HCT116 (cell line): ENCODE measurements around the gene MYL5.

Experiments used
- EGR1 ChIP-seq: IDR thresholded peaks from 2 replicates; pipeline ENCODE4 v1.6.1; 2012; ENCODE audit warnings: low read depth
- EZH2 ChIP-seq: fragments of 200-600 bp; sonication (generic); IDR thresholded peaks from 2 replicates; pipeline ENCODE4 v1.6.1; 2017; ENCODE audit warnings: antibody characterized with exemption, mixed run types
- EZH2phosphoT487 ChIP-seq: fragments of 200-600 bp; IDR thresholded peaks from 2 replicates; pipeline ENCODE4 v1.6.1; 2018; ENCODE audit warnings: antibody characterized with exemption, borderline replicate concordance
- JUND ChIP-seq: IDR thresholded peaks from 2 replicates; pipeline ENCODE4 v1.6.1; 2012
- POLR2A ChIP-seq: IDR thresholded peaks from 2 replicates; pipeline ENCODE4 v1.7.0; 2011; ENCODE audit warnings: borderline replicate concordance; ENCODE audit not compliant: insufficient read depth, insufficient read length; ENCODE audit errors: extremely low read depth
- RAD21 ChIP-seq: IDR thresholded peaks from 2 replicates; pipeline ENCODE4 v1.6.1; 2012; ENCODE audit warnings: low read depth, mild to moderate bottlenecking
- SIN3A ChIP-seq: IDR thresholded peaks from 2 replicates; pipeline ENCODE4 v1.6.1; 2012; ENCODE audit warnings: low read depth
- TF ChIP-seq, protein P1 (sequence below): IDR thresholded peaks from 2 replicates; pipeline ENCODE4 v1.6.1; 2012; ENCODE audit warnings: low read depth
- TF ChIP-seq, protein P2 (sequence below), 3 experiments: fragments of 200-600 bp in 1 of 3; sonication (generic) in 1 of 3; IDR thresholded peaks in 2 of 3; conservative IDR thresholded peaks in 1 of 3; 2 replicates each; pipeline ENCODE4 v1.5.1; 2012 to 2017; ENCODE audit warnings: low read depth in 2 of 3, low read length in 2 of 3, antibody characterized with exemption in 1 of 3, borderline replicate concordance in 1 of 3, control low read depth in 1 of 3, mild to moderate bottlenecking in 1 of 3, mixed read lengths in 1 of 3, mixed run types in 1 of 3, moderate library complexity in 1 of 3; ENCODE audit not compliant: insufficient read depth in 1 of 3

DNA sequence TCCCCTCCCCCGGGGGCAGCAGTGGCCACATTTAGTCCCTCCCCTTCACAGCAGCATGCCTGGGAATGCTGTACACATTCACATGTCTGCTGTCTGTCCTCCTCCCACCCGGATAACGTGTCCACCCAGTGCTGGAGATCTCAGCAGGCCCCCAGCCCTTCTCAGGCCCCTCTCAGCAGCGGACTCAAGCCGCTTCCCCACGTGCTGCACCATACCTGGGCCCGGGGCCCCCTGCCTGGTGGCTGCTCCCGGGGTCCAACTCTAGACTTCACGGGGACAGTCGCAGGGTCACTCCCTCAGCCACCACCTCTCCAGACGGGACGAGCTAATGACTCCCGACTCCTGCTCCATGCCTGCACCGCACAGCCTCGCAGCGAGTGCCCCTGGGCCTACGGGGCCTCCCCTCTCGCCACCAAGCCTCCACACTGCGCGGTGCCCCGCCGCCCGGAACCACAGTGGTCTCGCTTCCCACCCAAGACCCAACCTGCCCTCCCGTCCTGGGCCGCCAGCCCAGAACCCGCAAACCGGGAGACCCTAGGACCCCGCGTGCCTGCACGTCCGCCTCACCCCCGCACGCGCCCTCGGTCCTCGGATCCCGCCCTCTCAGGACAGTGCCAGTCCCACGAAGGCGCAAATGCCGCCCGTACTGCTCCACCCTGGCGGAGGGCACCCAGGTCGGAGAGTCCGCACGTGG, 30.0 kb downstream of the MYL5 start:
- no peak for TF ChIP-seq RAD21
- TF ChIP-seq, protein P1, sequence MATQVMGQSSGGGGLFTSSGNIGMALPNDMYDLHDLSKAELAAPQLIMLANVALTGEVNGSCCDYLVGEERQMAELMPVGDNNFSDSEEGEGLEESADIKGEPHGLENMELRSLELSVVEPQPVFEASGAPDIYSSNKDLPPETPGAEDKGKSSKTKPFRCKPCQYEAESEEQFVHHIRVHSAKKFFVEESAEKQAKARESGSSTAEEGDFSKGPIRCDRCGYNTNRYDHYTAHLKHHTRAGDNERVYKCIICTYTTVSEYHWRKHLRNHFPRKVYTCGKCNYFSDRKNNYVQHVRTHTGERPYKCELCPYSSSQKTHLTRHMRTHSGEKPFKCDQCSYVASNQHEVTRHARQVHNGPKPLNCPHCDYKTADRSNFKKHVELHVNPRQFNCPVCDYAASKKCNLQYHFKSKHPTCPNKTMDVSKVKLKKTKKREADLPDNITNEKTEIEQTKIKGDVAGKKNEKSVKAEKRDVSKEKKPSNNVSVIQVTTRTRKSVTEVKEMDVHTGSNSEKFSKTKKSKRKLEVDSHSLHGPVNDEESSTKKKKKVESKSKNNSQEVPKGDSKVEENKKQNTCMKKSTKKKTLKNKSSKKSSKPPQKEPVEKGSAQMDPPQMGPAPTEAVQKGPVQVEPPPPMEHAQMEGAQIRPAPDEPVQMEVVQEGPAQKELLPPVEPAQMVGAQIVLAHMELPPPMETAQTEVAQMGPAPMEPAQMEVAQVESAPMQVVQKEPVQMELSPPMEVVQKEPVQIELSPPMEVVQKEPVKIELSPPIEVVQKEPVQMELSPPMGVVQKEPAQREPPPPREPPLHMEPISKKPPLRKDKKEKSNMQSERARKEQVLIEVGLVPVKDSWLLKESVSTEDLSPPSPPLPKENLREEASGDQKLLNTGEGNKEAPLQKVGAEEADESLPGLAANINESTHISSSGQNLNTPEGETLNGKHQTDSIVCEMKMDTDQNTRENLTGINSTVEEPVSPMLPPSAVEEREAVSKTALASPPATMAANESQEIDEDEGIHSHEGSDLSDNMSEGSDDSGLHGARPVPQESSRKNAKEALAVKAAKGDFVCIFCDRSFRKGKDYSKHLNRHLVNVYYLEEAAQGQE = no peak
- no peak for TF ChIP-seq EGR1
- TF ChIP-seq, protein P2, sequence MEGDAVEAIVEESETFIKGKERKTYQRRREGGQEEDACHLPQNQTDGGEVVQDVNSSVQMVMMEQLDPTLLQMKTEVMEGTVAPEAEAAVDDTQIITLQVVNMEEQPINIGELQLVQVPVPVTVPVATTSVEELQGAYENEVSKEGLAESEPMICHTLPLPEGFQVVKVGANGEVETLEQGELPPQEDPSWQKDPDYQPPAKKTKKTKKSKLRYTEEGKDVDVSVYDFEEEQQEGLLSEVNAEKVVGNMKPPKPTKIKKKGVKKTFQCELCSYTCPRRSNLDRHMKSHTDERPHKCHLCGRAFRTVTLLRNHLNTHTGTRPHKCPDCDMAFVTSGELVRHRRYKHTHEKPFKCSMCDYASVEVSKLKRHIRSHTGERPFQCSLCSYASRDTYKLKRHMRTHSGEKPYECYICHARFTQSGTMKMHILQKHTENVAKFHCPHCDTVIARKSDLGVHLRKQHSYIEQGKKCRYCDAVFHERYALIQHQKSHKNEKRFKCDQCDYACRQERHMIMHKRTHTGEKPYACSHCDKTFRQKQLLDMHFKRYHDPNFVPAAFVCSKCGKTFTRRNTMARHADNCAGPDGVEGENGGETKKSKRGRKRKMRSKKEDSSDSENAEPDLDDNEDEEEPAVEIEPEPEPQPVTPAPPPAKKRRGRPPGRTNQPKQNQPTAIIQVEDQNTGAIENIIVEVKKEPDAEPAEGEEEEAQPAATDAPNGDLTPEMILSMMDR (IDR thresholded peaks at IDR 0.05 in 2 of 3, conservative IDR thresholded peaks at IDR 0.05 in 1 of 3; ENCODE audit: borderline replicate concordance in 1 of 3, insufficient read depth in 1 of 3, low read depth in 2 of 3, low read length in 2 of 3) = no peak
- no peak for TF ChIP-seq POLR2A
- TF ChIP-seq JUND = no peak
- no peak for TF ChIP-seq EZH2
- TF ChIP-seq SIN3A = no peak
- TF ChIP-seq EZH2phosphoT487 = no peak
